Thyroid gland (tissue), 4 donors: ENCODE results near the gene RHBDF1. TPM values are rescaled to one million over a fixed set of nuclear protein-coding genes. Genes with fewer than 3 reads are reported as not detected.

Experiments
- DNase-seq, 2 donors: peaks; one replicate each; pipeline ENCODE4 v3.0.0-alpha.2; 2019
- H3K27ac ChIP-seq, 3 donors: fragments of 200-600 bp; sonication (generic); 1 replicate in 2 of 3; 2 replicates in 1 of 3; pipeline ENCODE4 v1.5.1; 2016 to 2019; ENCODE audit warnings: mild to moderate bottlenecking in 1 of 3, moderate library complexity in 1 of 3
- H3K27me3 ChIP-seq: fragments of 200-600 bp; sonication (generic); one replicate; pipeline ENCODE4 v1.5.1; 2019
- H3K36me3 ChIP-seq, 2 donors: fragments of 200-600 bp; sonication (generic); one replicate each; pipeline ENCODE4 v1.5.1; 2016 to 2019
- H3K4me1 ChIP-seq, 2 donors: fragments of 200-600 bp; sonication (generic); one replicate each; pipeline ENCODE4 v1.5.1; 2017 to 2019
- H3K4me3 ChIP-seq, 3 donors: fragments of 200-600 bp; sonication (generic); replicated peaks in 1 of 3; 1 replicate in 2 of 3; 2 replicates in 1 of 3; pipeline ENCODE4 v1.5.1; 2016; ENCODE audit warnings: mild to moderate bottlenecking in 1 of 3
- H3K9me3 ChIP-seq: fragments of 200-600 bp; sonication (generic); one replicate; pipeline ENCODE4 v1.5.1; 2017
- POLR2A ChIP-seq, 2 donors: fragments of 450-650 bp; IDR thresholded peaks; one replicate each; pipeline ENCODE4 v1.6.1; 2017; ENCODE audit warnings: antibody characterized with exemption in 2 of 2, mild to moderate bottlenecking in 2 of 2, moderate library complexity in 1 of 2
- WGBS, 2 donors: methylation state at CpG; one replicate each; pipeline ENCODE4 v1.1.5; 2017; 5-methylcytosine and 5-hydroxymethylcytosine counted together
- intact Hi-C: fragments of 100-400 bp; cut with DNase I; formaldehyde crosslinking; loops from one replicate; pipeline ENCODE4 v1.15.1; 2023
- microRNA-seq: library from miRNA; unstranded; fragments of <30 nt; microRNA quantifications from one replicate; pipeline ENCODE4, GENCODE V29; 2016
- small RNA-seq: library from RNA; depleted of rRNA; stranded (forward); fragments of <200 nt; gene quantifications from one replicate; pipeline ENCODE3, GENCODE V24; 2016
- total RNA-seq, 4 donors: library from RNA; depleted of rRNA; stranded (reverse); fragments of >200 nt; gene quantifications; one replicate each; pipeline ENCODE4 v1.2.3, GENCODE V29; 2016
- TF ChIP-seq, protein P1 (sequence below), 6 experiments: fragments of 200-600 bp in 3 of 6; fragments of 450-650 bp in 3 of 6; sonication (generic) in 3 of 6; IDR thresholded peaks; one replicate each; pipeline ENCODE4 v1.5.1; 2016 to 2019; ENCODE audit warnings: antibody characterized with exemption in 6 of 6, mild to moderate bottlenecking in 2 of 6, inconsistent platforms in 1 of 6, moderate library complexity in 1 of 6

Gene RHBDF1
- total RNA-seq, 4 donors from 2014 or later, result 20.4 to 35.4 (median 28.4) TPM

DNA sequence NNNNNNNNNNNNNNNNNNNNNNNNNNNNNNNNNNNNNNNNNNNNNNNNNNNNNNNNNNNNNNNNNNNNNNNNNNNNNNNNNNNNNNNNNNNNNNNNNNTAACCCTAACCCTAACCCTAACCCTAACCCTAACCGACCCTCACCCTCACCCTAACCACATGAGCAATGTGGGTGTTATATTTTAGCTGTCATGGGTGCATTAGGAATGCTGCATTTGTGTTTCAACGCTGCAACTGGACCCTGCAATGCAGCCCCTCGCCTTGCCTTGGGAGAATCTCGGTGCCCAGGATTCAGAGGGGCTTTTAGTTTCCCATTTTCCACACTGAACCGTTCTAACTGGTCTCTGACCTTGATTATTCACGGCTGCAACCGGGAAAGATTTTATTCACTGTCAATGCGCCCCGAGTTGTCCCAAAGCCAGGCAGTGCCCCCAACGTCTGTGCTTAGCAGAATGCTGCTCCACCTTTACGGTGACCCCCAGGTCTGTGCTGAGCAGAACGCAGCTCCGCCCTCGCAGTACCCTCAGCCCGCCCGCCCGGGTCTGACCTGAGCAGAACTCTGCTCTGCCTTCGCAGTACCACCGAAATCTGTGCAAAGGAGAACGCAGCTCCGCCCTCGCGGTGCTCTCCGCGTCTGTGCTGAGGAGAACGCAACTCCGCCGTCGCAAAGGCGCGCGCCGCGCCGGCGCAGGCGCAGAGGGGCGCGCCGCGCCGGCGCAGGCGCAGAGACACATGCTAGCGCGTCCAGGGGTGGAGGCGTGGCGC, 62.3 kb downstream of the RHBDF1 start:
- DNase-seq, result peak in 1 of 2 donors; percentile 25
- H3K36me3 ChIP-seq, result no peaks in the 10 kb centered on the region
- H3K4me3 ChIP-seq, result no peak overlapping the region
- no peaks in the 10 kb centered on the region for H3K9me3 ChIP-seq
- intact Hi-C loops, result no loop called here
- WGBS, 2 donors, result 41% methylated on average over 9 of the region's 48 CpGs; no CpG with 5 or more reads in 1 of the 2 donors
- no peak for TF ChIP-seq POLR2A (IDR thresholded peaks at IDR 0.05)
- TF ChIP-seq, protein P1, sequence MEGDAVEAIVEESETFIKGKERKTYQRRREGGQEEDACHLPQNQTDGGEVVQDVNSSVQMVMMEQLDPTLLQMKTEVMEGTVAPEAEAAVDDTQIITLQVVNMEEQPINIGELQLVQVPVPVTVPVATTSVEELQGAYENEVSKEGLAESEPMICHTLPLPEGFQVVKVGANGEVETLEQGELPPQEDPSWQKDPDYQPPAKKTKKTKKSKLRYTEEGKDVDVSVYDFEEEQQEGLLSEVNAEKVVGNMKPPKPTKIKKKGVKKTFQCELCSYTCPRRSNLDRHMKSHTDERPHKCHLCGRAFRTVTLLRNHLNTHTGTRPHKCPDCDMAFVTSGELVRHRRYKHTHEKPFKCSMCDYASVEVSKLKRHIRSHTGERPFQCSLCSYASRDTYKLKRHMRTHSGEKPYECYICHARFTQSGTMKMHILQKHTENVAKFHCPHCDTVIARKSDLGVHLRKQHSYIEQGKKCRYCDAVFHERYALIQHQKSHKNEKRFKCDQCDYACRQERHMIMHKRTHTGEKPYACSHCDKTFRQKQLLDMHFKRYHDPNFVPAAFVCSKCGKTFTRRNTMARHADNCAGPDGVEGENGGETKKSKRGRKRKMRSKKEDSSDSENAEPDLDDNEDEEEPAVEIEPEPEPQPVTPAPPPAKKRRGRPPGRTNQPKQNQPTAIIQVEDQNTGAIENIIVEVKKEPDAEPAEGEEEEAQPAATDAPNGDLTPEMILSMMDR (IDR thresholded peaks at IDR 0.05), result no peak
- H3K27ac ChIP-seq, result no peak overlapping the region
- no peaks in the 10 kb centered on the region for H3K4me1 ChIP-seq
- H3K27me3 ChIP-seq, result no peaks in the 10 kb centered on the region

Small RNA genes lying within 50 kb of the gene (microRNA-seq; reads per million reads assigned to microRNA genes)
- gene MIR6859-4, result not detected

Small RNA genes lying within 50 kb of the gene (small RNA-seq; reads per million reads assigned to genes)
- gene MIR6859-4 (not detected), gene Z69720.2 (not detected)

Other genes with a start within 250 kb of the RHBDF1 start
- gene POLR3K, start 19.0 kb downstream of the RHBDF1 start, total RNA-seq, result 1 to 10 TPM; 3.5 to 6.7 (median 4.6) TPM
- gene SNRNP25, start 18.8 kb downstream of the RHBDF1 start, total RNA-seq, result 10 to 100 TPM; 16.1 to 53.6 (median 34.8) TPM
- 100 to 1,000 TPM in 2 of 4 donors, 10 to 100 TPM in 2; 75.8 to 150 (median 104) TPM for gene MPG, start 5.6 kb upstream of the RHBDF1 start, total RNA-seq
- 10 to 100 TPM; 21.8 to 34.3 (median 26.1) TPM for gene NPRL3, start 66.0 kb upstream of the RHBDF1 start, total RNA-seq
- gene HBZ, start 80.0 kb upstream of the RHBDF1 start, total RNA-seq, result not detected
- gene HBM, start 93.3 kb upstream of the RHBDF1 start, total RNA-seq, result not detected
- gene HBA2, start 100.2 kb upstream of the RHBDF1 start, total RNA-seq, result 100 to 1,000 TPM in 1 of 4 donors, 10 to 100 TPM in 3; 21.2 to 136 (median 51.3) TPM
- gene HBA1, start 104.0 kb upstream of the RHBDF1 start, total RNA-seq, result 100 to 1,000 TPM in 1 of 4 donors, 10 to 100 TPM in 1, not detected in 2; 16.5 to 110 TPM
- not detected for gene HBQ1, start 107.8 kb upstream of the RHBDF1 start, total RNA-seq
- 100 to 1,000 TPM in 3 of 4 donors, 10 to 100 TPM in 1; 96.6 to 218 (median 149) TPM for gene LUC7L, start 156.8 kb upstream of the RHBDF1 start, total RNA-seq
- 100 to 1,000 TPM in 2 of 4 donors, 10 to 100 TPM in 2; 35.3 to 140 (median 107) TPM for gene FAM234A, start 162.2 kb upstream of the RHBDF1 start, total RNA-seq
- gene RGS11, start 203.3 kb upstream of the RHBDF1 start, total RNA-seq, result 1 to 10 TPM in 3 of 4 donors, under 1 TPM in 1; 0.73 to 5.9 (median 3.0) TPM
- not detected for gene ARHGDIG, start 208.0 kb upstream of the RHBDF1 start, total RNA-seq
- under 1 TPM in 1 of 4 donors, not detected in 3; 0.81 TPM for gene PDIA2, start 210.5 kb upstream of the RHBDF1 start, total RNA-seq